Measurements from ENCODE around the gene NDUFB1. TPM values are rescaled to one million over a fixed set of nuclear protein-coding genes. Genes with fewer than 3 reads are reported as not detected.

The NDUFB1 gene
- polyA plus RNA-seq, 3 donors: 367 to 686 (median 604) TPM

DNA sequence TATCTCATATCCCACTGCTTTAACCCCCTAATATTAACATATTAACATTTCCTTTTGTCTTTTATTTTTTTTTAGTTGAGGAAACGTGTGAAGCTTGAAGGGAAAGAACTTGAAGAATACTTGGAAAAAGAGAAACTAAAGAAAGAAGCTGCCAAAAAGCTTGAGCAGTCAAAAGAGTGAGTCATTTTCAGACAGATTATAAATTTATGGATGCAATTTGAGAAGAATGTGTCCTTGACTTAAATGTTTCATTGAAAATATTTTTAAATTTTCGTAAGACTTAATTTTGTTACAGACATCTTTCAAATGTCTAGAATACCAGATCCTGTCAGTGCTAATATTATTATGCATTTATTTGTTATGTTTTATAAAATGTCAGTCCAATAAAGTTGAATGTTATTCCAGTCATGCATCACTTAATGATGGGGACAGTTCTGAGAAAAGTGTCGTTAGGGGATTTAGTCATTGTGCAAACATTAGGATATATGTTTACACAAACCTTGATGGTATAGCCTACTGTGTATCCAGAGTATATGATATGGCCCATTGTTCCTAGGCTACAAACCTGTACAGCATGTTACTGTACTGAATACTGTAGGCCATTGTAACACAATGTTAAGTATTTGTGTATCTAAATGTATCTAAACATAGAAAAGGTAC lies 32.9 kb upstream of the NDUFB1 start:
- Mint-ChIP-seq H3K27me3 (ENCODE audit: low read depth in 3 of 3) (peaks cover 0 to 1% (median 0%) of the 10 kb centered on the region in 3 donors), H3K36me3 (peaks cover 67 to 86% of the 10 kb centered on the region in 2 donors), H3K27ac (peak overlapping the region in 2 of 7 donors; percentile 7 to 43), H3K4me3 (no peak overlapping the region), H3K9me3 (no peaks in the 10 kb centered on the region), H3K4me1 (no peaks in the 10 kb centered on the region)
- Histone ChIP-seq H3K9me3 (replicated peaks in 1 of 2; ENCODE audit: control insufficient read depth in 1 of 2, insufficient read depth in 1 of 2, low read length in 2 of 2) (no peaks in the 10 kb centered on the region), H3K9ac (ENCODE audit: insufficient read depth, low read length, poor library complexity, severe bottlenecking) (no peak overlapping the region), H3K27ac (ENCODE audit: low read depth in 1 of 2, low read length in 2 of 2) (no peak overlapping the region), H3K36me3 (replicated peaks in 1 of 2; ENCODE audit: control insufficient read depth in 1 of 2, insufficient read depth in 2 of 2, low read length in 2 of 2) (peaks cover 65 to 91% of the 10 kb centered on the region in 2 donors), H2AFZ (ENCODE audit: insufficient read depth, low read depth, low read length, poor library complexity, severe bottlenecking) (no peak overlapping the region), H3K27me3 (ENCODE audit: control insufficient read depth in 2 of 2, insufficient read depth in 2 of 2, low read length in 2 of 2) (no peaks in the 10 kb centered on the region), H3K4me1 (ENCODE audit: control insufficient read depth in 1 of 2, insufficient read depth in 2 of 2, low read length in 2 of 2) (no peaks in the 10 kb centered on the region), H4K20me1 (ENCODE audit: insufficient read depth, low read length) (no peaks in the 10 kb centered on the region), H3K4me2 (replicated peaks; ENCODE audit: extremely low read depth, low read length, poor library complexity, severe bottlenecking) (no peak overlapping the region), H3K4me3 (replicated peaks in 1 of 3; ENCODE audit: low read depth in 2 of 3, low read length in 3 of 3) (no peak overlapping the region), H3K79me2 (ENCODE audit: insufficient read depth, low read length) (no peaks in the 10 kb centered on the region)
- TF ChIP-seq, protein P1, sequence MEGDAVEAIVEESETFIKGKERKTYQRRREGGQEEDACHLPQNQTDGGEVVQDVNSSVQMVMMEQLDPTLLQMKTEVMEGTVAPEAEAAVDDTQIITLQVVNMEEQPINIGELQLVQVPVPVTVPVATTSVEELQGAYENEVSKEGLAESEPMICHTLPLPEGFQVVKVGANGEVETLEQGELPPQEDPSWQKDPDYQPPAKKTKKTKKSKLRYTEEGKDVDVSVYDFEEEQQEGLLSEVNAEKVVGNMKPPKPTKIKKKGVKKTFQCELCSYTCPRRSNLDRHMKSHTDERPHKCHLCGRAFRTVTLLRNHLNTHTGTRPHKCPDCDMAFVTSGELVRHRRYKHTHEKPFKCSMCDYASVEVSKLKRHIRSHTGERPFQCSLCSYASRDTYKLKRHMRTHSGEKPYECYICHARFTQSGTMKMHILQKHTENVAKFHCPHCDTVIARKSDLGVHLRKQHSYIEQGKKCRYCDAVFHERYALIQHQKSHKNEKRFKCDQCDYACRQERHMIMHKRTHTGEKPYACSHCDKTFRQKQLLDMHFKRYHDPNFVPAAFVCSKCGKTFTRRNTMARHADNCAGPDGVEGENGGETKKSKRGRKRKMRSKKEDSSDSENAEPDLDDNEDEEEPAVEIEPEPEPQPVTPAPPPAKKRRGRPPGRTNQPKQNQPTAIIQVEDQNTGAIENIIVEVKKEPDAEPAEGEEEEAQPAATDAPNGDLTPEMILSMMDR (IDR thresholded peaks at IDR 0.05): no peak
- no peak for DNase-seq
- WGBS (ENCODE audit: insufficient coverage): no CpG with 5 or more reads among the region's 3 CpGs
- intact Hi-C loops (cut with micrococcal nuclease): no loop called here

- H3K4me1 ChIP-seq (ENCODE audit: control insufficient read depth in 1 of 2, insufficient read depth in 2 of 2, low read length in 2 of 2): no peaks in the 10 kb centered on the region
- H3K9ac ChIP-seq (ENCODE audit: insufficient read depth, low read length, poor library complexity, severe bottlenecking): no peak overlapping the region
- H3K9me3 ChIP-seq (replicated peaks in 1 of 2; ENCODE audit: control insufficient read depth in 1 of 2, insufficient read depth in 1 of 2, low read length in 2 of 2): no peaks in the 10 kb centered on the region
- TF ChIP-seq, protein P1 (IDR thresholded peaks at IDR 0.05): no peak
- Mint-ChIP-seq H3K4me3 (no peak overlapping the region), H3K9me3 (no peaks in the 10 kb centered on the region), H3K36me3 (peaks cover 65 to 84% of the 10 kb centered on the region in 2 donors), H3K27ac (peak overlapping the region in 2 of 7 donors; percentile 46 to 68), H3K4me1 (no peaks in the 10 kb centered on the region), H3K27me3 (ENCODE audit: low read depth in 3 of 3) (peaks cover 0 to 1% (median 0%) of the 10 kb centered on the region in 3 donors)
- H2AFZ ChIP-seq (ENCODE audit: insufficient read depth, low read depth, low read length, poor library complexity, severe bottlenecking): no peak overlapping the region
- H3K79me2 ChIP-seq (ENCODE audit: insufficient read depth, low read length): no peaks in the 10 kb centered on the region
- peaks cover 67 to 90% of the 10 kb centered on the region in 2 donors for H3K36me3 ChIP-seq (replicated peaks in 1 of 2; ENCODE audit: control insufficient read depth in 1 of 2, insufficient read depth in 2 of 2, low read length in 2 of 2)
- DNase-seq: no peak
- intact Hi-C loops (cut with micrococcal nuclease): no loop called here
- no peak overlapping the region for H3K4me2 ChIP-seq (replicated peaks; ENCODE audit: extremely low read depth, low read length, poor library complexity, severe bottlenecking)
- no CpG with 5 or more reads among the region's 1 CpG for WGBS (ENCODE audit: insufficient coverage)
- H4K20me1 ChIP-seq (ENCODE audit: insufficient read depth, low read length): no peaks in the 10 kb centered on the region
- H3K27me3 ChIP-seq (ENCODE audit: control insufficient read depth in 2 of 2, insufficient read depth in 2 of 2, low read length in 2 of 2): no peaks in the 10 kb centered on the region
- peak overlapping the region in 1 of 2 donors; percentile 2 for H3K27ac ChIP-seq (ENCODE audit: low read depth in 1 of 2, low read length in 2 of 2)
- H3K4me3 ChIP-seq (replicated peaks in 1 of 3; ENCODE audit: low read depth in 2 of 3, low read length in 3 of 3): no peak overlapping the region
Observed at GRCh38 chr14:92153581-92153980, 32.1 kb upstream of the NDUFB1 start.

Data from CD14-positive monocyte (primary cell).